ENCODE measurements around the gene C19orf81. TPM values are rescaled to one million over a fixed set of nuclear protein-coding genes. Genes with fewer than 3 reads are reported as not detected.

The C19orf81 gene
- total and polyA plus RNA-seq, 2 of the 8 experiments (the other 6 are each of a cell fraction or from before 2014, with no cell fraction given): 11.7 to 13.0 TPM

DNA sequence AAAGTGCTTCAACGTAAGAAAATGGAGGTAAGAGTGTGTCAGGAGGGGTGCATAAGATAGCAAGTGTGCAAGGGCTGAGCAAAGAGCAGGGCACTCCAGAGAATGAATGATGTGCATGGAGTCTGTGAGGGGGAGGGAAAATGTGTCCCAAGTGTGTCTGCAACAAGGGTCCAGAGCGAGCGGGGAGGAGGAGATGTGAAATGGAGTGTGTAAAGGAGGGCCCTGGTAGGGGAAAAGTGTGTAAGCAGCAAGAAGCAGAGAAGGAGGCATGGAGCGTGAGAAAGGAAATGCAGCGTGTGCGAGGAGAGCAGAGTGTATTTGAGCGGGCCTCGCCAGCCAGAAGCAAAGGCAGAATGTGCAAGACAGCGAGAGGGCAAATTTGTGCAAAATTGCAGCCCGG, 11.8 kb downstream of the C19orf81 start:
- no peak for DNase-seq (ENCODE audit: low read depth in 1 of 2, low spot score in 2 of 2)
- Histone ChIP-seq H4K20me1 (replicated peaks in 1 of 2; ENCODE audit: control insufficient read depth in 1 of 2, insufficient read depth in 2 of 2, low read length in 2 of 2) (peaks cover 0 to 9% of the 10 kb centered on the region in 2 experiments), H2AK5ac (ENCODE audit: low read depth, low read length) (peak overlapping the region; percentile 86; the same call in 1 of the 2 replicates)
- TF ChIP-seq KDM4A (IDR thresholded peaks at IDR 0.05; ENCODE audit: low read depth, low read length, severe bottlenecking): no peak

More for the DNA sequence above, 11.8 kb downstream of the C19orf81 start:
- Histone ChIP-seq H2BK15ac (ENCODE audit: low read length) (peak overlapping the region; percentile 92), H3K79me2 (ENCODE audit: control insufficient read depth in 1 of 2, insufficient read depth in 2 of 2, low read length in 2 of 2) (no peaks in the 10 kb centered on the region), H3K4ac (replicated peaks; ENCODE audit: insufficient read length, low read depth, low read length) (no peak overlapping the region), H3K56ac (replicated peaks; ENCODE audit: insufficient read length, low read depth, low read length) (no peak overlapping the region), H3K27ac (ENCODE audit: low read depth, low read length) (no peak overlapping the region), H4K91ac (replicated peaks; ENCODE audit: insufficient read length, low read length) (no peak overlapping the region), H3K79me1 (ENCODE audit: low read depth, low read length) (no peaks in the 10 kb centered on the region), H2AFZ (ENCODE audit: low read length) (no peak overlapping the region), H2BK12ac (ENCODE audit: low read depth, low read length) (no peak overlapping the region), H2BK20ac (ENCODE audit: low read length) (no peak overlapping the region), H3K23ac (ENCODE audit: insufficient read length) (no peak overlapping the region), H3K18ac (ENCODE audit: extremely low read depth, low read length) (no peak overlapping the region), H2BK120ac (replicated peaks; ENCODE audit: low read depth, low read length) (no peak overlapping the region), H4K8ac (ENCODE audit: extremely low read depth, insufficient read depth, low read length) (no peak overlapping the region), H2BK5ac (ENCODE audit: low read depth, low read length) (no peak overlapping the region; the same call in 1 of the 2 replicates), H3K14ac (ENCODE audit: insufficient read length) (no peak overlapping the region), H3K4me2 (ENCODE audit: insufficient read depth in 1 of 2, low read depth in 2 of 2, low read length in 2 of 2) (peak overlapping the region in 1 of 2 experiments; percentile 96; a peak in 1 of 4 replicates), H3K4me3 (ENCODE audit: extremely low read depth in 1 of 4, insufficient read depth in 2 of 4, low read depth in 3 of 4, low read length in 4 of 4) (no peak overlapping the region), H3K4me1 (replicated peaks in 1 of 4; ENCODE audit: control insufficient read depth in 3 of 4, insufficient read depth in 4 of 4, low read length in 3 of 4) (peaks cover 3 to 11% (median 6%) of the 10 kb centered on the region in 4 experiments; a peak in 6 of 7 replicates), H3K27me3 (replicated peaks in 1 of 4; ENCODE audit: control insufficient read depth in 3 of 4, extremely low read depth in 1 of 4, insufficient read depth in 3 of 4, low read length in 3 of 4) (peaks cover 0 to 1% (median under 1%) of the 10 kb centered on the region in 4 experiments; a peak in 4 of 7 replicates), H3K9me3 (ENCODE audit: insufficient read depth in 2 of 2, low read depth in 1 of 2, low read length in 1 of 2) (0 out of 4 replicates have a peak, but pooled peaks cover 0 to 5% of the 10 kb centered on the region in 2 experiments), H3K36me3 (ENCODE audit: control insufficient read depth in 2 of 4, insufficient read depth in 4 of 4, low read length in 3 of 4) (no peaks in the 10 kb centered on the region), H3K9ac (replicated peaks in 1 of 4; ENCODE audit: extremely low read depth in 1 of 4, low read depth in 3 of 4, low read length in 3 of 4) (no peak overlapping the region; a peak in 1 of 7 replicates), H4K5ac (ENCODE audit: insufficient read length, low read depth, low read length) (no peak overlapping the region), H3K23me2 (ENCODE audit: low read depth, low read length) (peaks cover 14% of the 10 kb centered on the region)
- ChIA-PET POLR2A (ENCODE audit: partially characterized antibody) (interaction anchor here (0.8 to 1.3 kb wide), 3 partner anchors 9 to 36 kb away, joined by 3 to 14 read pairs (median 3); no protein-coding TSS in a partner anchor), CTCF (ENCODE audit: partially characterized antibody) (no interaction called here)
- FAIRE-seq: no peak
- 93% methylated on average over 10 of the region's 10 CpGs; no CpG with 5 or more reads in 1 of the 2 experiments for WGBS, 2 experiments (ENCODE audit: extremely low coverage in 1 of 2, insufficient coverage in 1 of 2, insufficient read length in 1 of 2, insufficient replicate concordance in 2 of 2, low coverage in 1 of 2, low lambda C conversion rate in 2 of 2, missing lambda C conversion rate in 1 of 2)
